GM06990 (cell line): ENCODE measurements around the gene RAB7A.

Experiments used
- DNase-seq: peaks from one replicate; pipeline ENCODE4 v3.0.0-alpha.2; 2011; ENCODE audit not compliant: insufficient read length; ENCODE audit errors: extremely low read depth
- H3K27me3 ChIP-seq: replicated peaks from 2 replicates; pipeline ENCODE4 v1.6.0; 2011; ENCODE audit warnings: low read length; ENCODE audit not compliant: control insufficient read depth, insufficient read depth
- H3K36me3 ChIP-seq: 2 replicates; pipeline ENCODE4 v1.5.1; 2011; ENCODE audit warnings: low read length; ENCODE audit not compliant: control insufficient read depth, insufficient read depth
- H3K4me3 ChIP-seq: replicated peaks from 2 replicates; pipeline ENCODE4 v1.5.1; 2011; ENCODE audit warnings: low read depth, mild to moderate bottlenecking, control low read depth, low read length
- TF ChIP-seq, protein P1 (sequence below): IDR thresholded peaks from 2 replicates; pipeline ENCODE4 v1.5.1; 2011; ENCODE audit warnings: low read length, control low read depth, mild to moderate bottlenecking, inconsistent platforms; ENCODE audit not compliant: insufficient read depth, poor library complexity, severe bottlenecking

RAB7A gene

DNA sequence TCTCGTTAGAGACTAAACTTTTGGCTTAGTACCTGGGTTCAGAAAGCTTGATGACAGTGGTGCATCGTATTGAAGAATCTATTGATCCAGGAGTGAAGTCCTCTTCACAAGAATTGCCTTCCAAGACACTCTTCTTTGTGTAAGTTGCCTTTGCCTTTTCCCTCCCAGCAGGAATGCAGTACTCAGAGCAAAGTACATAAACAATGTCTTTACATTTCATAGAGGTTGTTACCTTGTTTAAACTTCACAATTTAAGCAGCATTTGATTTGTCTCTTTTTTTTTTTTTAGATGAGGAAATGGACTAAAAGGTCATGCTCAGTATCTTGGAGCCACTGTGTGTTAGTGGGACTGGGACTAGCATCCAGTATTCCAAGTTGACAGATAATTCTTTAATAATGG lies 9.9 kb downstream of the RAB7A start:
- TF ChIP-seq, protein P1, sequence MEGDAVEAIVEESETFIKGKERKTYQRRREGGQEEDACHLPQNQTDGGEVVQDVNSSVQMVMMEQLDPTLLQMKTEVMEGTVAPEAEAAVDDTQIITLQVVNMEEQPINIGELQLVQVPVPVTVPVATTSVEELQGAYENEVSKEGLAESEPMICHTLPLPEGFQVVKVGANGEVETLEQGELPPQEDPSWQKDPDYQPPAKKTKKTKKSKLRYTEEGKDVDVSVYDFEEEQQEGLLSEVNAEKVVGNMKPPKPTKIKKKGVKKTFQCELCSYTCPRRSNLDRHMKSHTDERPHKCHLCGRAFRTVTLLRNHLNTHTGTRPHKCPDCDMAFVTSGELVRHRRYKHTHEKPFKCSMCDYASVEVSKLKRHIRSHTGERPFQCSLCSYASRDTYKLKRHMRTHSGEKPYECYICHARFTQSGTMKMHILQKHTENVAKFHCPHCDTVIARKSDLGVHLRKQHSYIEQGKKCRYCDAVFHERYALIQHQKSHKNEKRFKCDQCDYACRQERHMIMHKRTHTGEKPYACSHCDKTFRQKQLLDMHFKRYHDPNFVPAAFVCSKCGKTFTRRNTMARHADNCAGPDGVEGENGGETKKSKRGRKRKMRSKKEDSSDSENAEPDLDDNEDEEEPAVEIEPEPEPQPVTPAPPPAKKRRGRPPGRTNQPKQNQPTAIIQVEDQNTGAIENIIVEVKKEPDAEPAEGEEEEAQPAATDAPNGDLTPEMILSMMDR = no peak
- Histone ChIP-seq H3K27me3 (no peaks in the 10 kb centered on the region), H3K36me3 (no peaks in the 10 kb centered on the region; the same call in 1 of the 2 replicates), H3K4me3 (no peak overlapping the region)
- DNase-seq = no peak

DNA sequence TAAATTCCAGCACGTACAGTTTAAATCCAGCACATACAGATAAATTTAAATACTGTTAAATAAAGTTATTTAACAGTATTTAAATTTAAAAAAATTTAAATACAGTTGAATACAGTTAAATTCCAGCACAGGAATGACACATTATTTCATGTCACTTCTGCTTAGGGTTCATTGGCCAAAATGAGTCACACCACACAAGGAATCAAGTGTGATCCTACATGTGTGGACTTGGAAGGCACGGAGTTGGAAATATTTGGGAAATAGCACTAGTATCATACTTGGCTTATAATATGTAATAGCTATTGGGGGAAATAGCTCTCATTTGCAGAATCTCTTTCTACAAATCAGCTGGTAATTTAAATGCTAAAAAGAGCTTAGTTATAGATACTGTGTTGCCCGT lies 10.6 kb downstream of the RAB7A start:
- no peak overlapping the region for H3K4me3 ChIP-seq
- DNase-seq = no peak
- H3K36me3 ChIP-seq = no peaks in the 10 kb centered on the region; the same call in 1 of the 2 replicates
- H3K27me3 ChIP-seq = no peaks in the 10 kb centered on the region
- TF ChIP-seq, protein P1 = no peak

DNA sequence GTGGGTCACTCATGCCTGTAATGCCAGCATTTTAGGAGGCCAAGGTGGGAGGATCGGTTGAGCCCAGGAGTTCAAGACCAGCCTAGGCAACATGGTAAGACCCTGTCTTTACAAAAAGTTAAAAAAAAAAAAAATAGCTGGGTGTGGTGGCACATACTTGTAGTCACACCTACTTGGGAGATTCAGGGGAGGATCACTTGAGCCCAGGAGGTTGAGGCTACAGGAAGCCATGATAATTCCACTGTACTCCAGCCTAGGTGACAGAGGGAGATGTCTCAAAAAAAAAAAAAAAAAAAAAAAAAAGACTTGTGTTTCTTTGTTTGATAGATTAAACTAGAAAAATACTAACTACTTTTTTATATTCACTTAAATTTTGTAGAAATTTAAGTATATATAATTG lies 14.6 kb downstream of the RAB7A start:
- no peak overlapping the region for H3K4me3 ChIP-seq
- no peak for DNase-seq
- TF ChIP-seq, protein P1 = no peak
- no peaks in the 10 kb centered on the region for H3K27me3 ChIP-seq
- H3K36me3 ChIP-seq = peaks cover 8% of the 10 kb centered on the region

DNA sequence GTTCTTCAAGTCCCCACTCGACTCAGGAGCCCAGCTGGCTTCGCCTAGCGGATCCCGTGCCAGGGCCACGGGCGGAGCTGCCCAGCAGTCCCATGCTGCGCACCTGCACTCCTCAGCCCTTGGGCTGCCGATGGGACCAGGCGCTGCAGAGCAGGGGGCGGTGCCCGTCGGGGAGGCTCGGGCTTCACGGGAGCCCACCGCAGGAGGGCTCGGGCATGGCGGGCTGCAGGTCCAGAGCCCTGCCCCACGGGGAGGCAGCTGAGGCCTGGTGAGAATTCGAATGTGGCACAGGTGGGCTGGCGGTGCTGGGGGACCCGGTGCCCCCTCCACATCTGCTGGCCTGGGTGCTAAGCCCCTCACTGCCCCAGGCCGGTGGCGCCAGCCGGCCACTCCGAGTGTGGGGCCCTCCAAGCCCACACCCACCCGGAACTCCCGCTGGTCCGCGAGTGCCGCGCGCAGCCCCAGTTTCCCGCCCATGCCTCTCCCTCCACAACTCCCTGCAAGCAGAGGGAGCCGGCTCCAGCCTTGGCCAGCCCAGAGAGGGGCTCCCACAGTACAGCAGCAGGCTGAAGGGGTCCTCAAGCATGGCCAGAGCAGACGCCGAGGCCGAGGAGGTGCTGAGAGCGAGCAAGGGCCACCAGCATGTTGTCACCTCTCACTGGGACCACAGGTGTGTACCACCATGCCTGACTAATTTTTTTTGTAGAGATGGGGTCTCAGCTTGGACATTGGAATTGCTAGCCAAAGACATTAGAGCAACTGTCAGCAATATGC lies 17.0 kb downstream of the RAB7A start:
- Histone ChIP-seq H3K27me3 (no peaks in the 10 kb centered on the region), H3K36me3 (peaks cover 8% of the 10 kb centered on the region), H3K4me3 (no peak overlapping the region)
- TF ChIP-seq, protein P1 = no peak
- no peak for DNase-seq

DNA sequence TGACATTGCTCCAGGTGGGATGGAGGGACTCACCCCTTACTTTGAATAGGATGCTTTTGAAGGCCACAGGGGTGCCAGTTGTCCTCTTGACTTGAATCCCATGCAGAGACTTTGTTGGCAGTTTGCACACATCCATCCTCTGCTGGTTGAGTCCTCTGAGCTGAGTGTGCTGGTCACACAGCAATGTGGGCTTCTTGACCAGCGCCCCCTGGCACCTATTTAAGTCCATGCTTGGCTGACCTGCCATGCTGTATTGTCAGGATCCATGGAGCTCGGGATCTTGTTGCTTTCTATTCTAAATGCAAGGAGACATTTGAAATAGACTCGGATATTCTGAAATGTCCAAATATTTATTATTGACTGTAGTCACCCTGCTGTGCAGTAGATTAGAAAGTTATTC lies 19.8 kb downstream of the RAB7A start:
- no peak overlapping the region for H3K4me3 ChIP-seq
- no peaks in the 10 kb centered on the region for H3K27me3 ChIP-seq
- H3K36me3 ChIP-seq = peaks cover 8% of the 10 kb centered on the region
- TF ChIP-seq, protein P1 = no peak
- DNase-seq = no peak
